K562 (cell line): ENCODE results near the gene MEGF10. TPM values are rescaled to one million over a fixed set of nuclear protein-coding genes. Genes with fewer than 3 reads are reported as not detected.

Experiments
- ATAC-seq: fragments of 200-7000 bp; cut with Tn5 transposase; 3 replicates; pipeline ENCODE4 v1.9.1; 2020; ENCODE audit warnings: moderate library complexity
- BruUV-seq: library from RNA; stranded (reverse); fragments of 400-500 nt; replicated peaks from 2 replicates; lab custom pipeline; 2021; lab: Mats Ljungman, UMichigan
- CTCF ChIA-PET: fragments of 300-600 bp; formaldehyde crosslinking; extraction: SDS; loops from one replicate; lab custom pipeline; 2021; ENCODE audit warnings: low intra/inter-chr PET ratio; lab: Yijun Ruan, JAX
- POLR2A ChIA-PET: fragments of 300-600, 350-650 bp; sonication (Branson Sonifier 250); formaldehyde crosslinking; extraction: SDS; loops from one replicate; lab custom pipeline; 2021; ENCODE audit warnings: antibody characterized with exemption, inconsistent platforms; lab: Yijun Ruan, JAX
- DNase-seq, 4 experiments: peaks; one replicate each; pipeline versions ENCODE4 v3.0.0 to v3.0.0-alpha.2; 2011 to 2018; ENCODE audit warnings: low spot score in 3 of 4, mixed read lengths in 3 of 4; ENCODE audit errors: extremely low read depth in 1 of 4
- FAIRE-seq: peaks from 2 replicates; lab custom pipeline; 2011; peaks lifted over from hg19 to GRCh38; lab: Jason Lieb, UNC
- H2AFZ ChIP-seq: 2 replicates; pipeline ENCODE4 v1.6.0; 2011; ENCODE audit warnings: low read depth, low read length, control low read depth, inconsistent platforms
- H3K27ac ChIP-seq: fragments of 200-600 bp; 3 replicates; pipeline ENCODE4 v1.8.0; 2011; ENCODE audit warnings: low read depth, mild to moderate bottlenecking, control low read depth, inconsistent platforms, low read length, moderate library complexity, mixed read lengths; ENCODE audit errors: extremely low read depth
- H3K27me3 ChIP-seq, 2 experiments: fragments of 300-600 bp in 1 of 2; 2 replicates in 1 of 2; 3 replicates in 1 of 2; pipeline versions ENCODE4 v1.6.0 to v1.8.0; 2011; ENCODE audit warnings: inconsistent platforms in 2 of 2, low read length in 2 of 2, mild to moderate bottlenecking in 1 of 2, mixed read lengths in 1 of 2, moderate library complexity in 1 of 2; ENCODE audit not compliant: control insufficient read depth in 2 of 2, insufficient read depth in 2 of 2
- H3K36me3 ChIP-seq: fragments of 300-600 bp; 3 replicates; pipeline ENCODE4 v1.8.0; 2011; ENCODE audit warnings: mild to moderate bottlenecking, low read length, inconsistent platforms; ENCODE audit not compliant: control insufficient read depth, insufficient read depth
- H3K4me1 ChIP-seq, 2 experiments: fragments of 200-600 bp in 1 of 2; replicated peaks in 1 of 2; 2 replicates in 1 of 2; 3 replicates in 1 of 2; pipeline versions ENCODE4 v1.5.1 to v1.8.0; 2011; ENCODE audit warnings: inconsistent platforms in 2 of 2, low read length in 2 of 2, mild to moderate bottlenecking in 1 of 2, mixed read lengths in 1 of 2, moderate library complexity in 1 of 2; ENCODE audit not compliant: control insufficient read depth in 2 of 2, insufficient read depth in 2 of 2
- H3K4me2 ChIP-seq: 2 replicates; pipeline ENCODE4 v1.6.1; 2011; ENCODE audit warnings: low read length, control low read depth, inconsistent platforms, mixed read lengths; ENCODE audit not compliant: insufficient read depth
- H3K4me3 ChIP-seq: fragments of 200-600 bp; sonication (generic), shearing (Covaris generic); 2 replicates; pipeline ENCODE4 v1.5.1; 2016; ENCODE audit warnings: control low read depth, inconsistent platforms
- H3K79me2 ChIP-seq: fragments of 200-600 bp; 3 replicates; pipeline ENCODE4 v1.8.0; 2011; ENCODE audit warnings: low read length, inconsistent platforms; ENCODE audit not compliant: control insufficient read depth, insufficient read depth
- H3K9ac ChIP-seq, 2 experiments: 2 replicates each; pipeline versions ENCODE4 v1.6.0 to v1.6.1; 2011; ENCODE audit warnings: low read depth in 2 of 2, low read length in 2 of 2, control low read depth in 1 of 2, inconsistent platforms in 1 of 2, mild to moderate bottlenecking in 1 of 2, mixed read lengths in 1 of 2; ENCODE audit not compliant: insufficient read depth in 1 of 2
- H3K9me1 ChIP-seq: one replicate; pipeline ENCODE4 v1.6.0; 2011; ENCODE audit warnings: inconsistent platforms, mild to moderate bottlenecking, low read length, moderate library complexity; ENCODE audit not compliant: control insufficient read depth, insufficient read depth
- H3K9me3 ChIP-seq: replicated peaks from 2 replicates; pipeline ENCODE4 v1.5.1; 2011; ENCODE audit warnings: low read depth, low read length, inconsistent platforms; ENCODE audit not compliant: control insufficient read depth, insufficient read depth
- H4K20me1 ChIP-seq: replicated peaks from 2 replicates; pipeline ENCODE4 v1.6.1; 2011; ENCODE audit warnings: low read length, inconsistent platforms, mixed read lengths; ENCODE audit not compliant: control insufficient read depth, insufficient read depth
- FOXK2 ChIP-seq, 2 experiments: fragments of 450-650 bp; IDR thresholded peaks in 1 of 2; conservative IDR thresholded peaks in 1 of 2; 2 replicates each; pipeline ENCODE4 v1.6.1; 2016; ENCODE audit warnings: low read depth in 2 of 2, mild to moderate bottlenecking in 1 of 2
- NCOA6 ChIP-seq: fragments of 450-650 bp; IDR thresholded peaks from 2 replicates; pipeline ENCODE4 v1.6.1; 2017; ENCODE audit warnings: mild to moderate bottlenecking
- SMC3 ChIP-seq: conservative IDR thresholded peaks from 2 replicates; pipeline ENCODE4 v1.6.1; 2011; ENCODE audit warnings: low read depth, low read length, improper control_type of control experiment; ENCODE audit not compliant: insufficient read depth
- TAL1 ChIP-seq: fragments of 450-650 bp; IDR thresholded peaks from 2 replicates; pipeline ENCODE4 v1.6.1; 2016; ENCODE audit warnings: mild to moderate bottlenecking
- TFAM ChIP-seq: fragments of 250-450 bp; sonication (Bioruptor Pico); conservative IDR thresholded peaks from 2 replicates; pipeline ENCODE4 v1.5.0; 2021; ENCODE audit warnings: mild to moderate bottlenecking, moderate library complexity
- WGBS: fragments of 100-300 bp; shearing (Covaris generic); methylation state at CpG from one replicate; pipeline ENCODE4 v1.1.6; 2016; ENCODE audit warnings: low coverage, mixed read lengths; ENCODE audit not compliant: insufficient coverage; ENCODE audit errors: missing lambda C conversion rate; 5-methylcytosine and 5-hydroxymethylcytosine counted together
- in situ Hi-C: fragments of 300-500 bp; cut with MboI; formaldehyde crosslinking; loops from 4 replicates; pipeline ENCODE4 v1.15.0; 2018; ENCODE audit warnings: inconsistent platforms, mixed read lengths
- intact Hi-C: fragments of 100-400 bp; cut with micrococcal nuclease; formaldehyde crosslinking; loops from 2 replicates; pipeline ENCODE4 v1.14.2; 2022
- polyA plus RNA-seq, 8 experiments: library from polyadenylated mRNA; depleted of rRNA in 4 of 8; stranded (reverse) in 5 of 8; unstranded in 3 of 8; fragments of >200 nt; fragmentation: Nextera tagmentation in 2 of 8; fragmentation: Illumina TruSeq in 1 of 8; extraction: Ambion mirVana in 2 of 8; extraction: Trizol in 1 of 8; gene quantifications; 2 replicates each; pipeline versions ENCODE4 v1.2.1 to v1.2.3, GENCODE V29; 2011 to 2014; ENCODE audit warnings: inconsistent platforms in 1 of 8, missing spikeins in 1 of 8
- total RNA-seq, 7 experiments: library from RNA; depleted of rRNA in 6 of 7; stranded (reverse); fragments of >200 nt in 6 of 7; fragmentation: Illumina TruSeq in 2 of 7; extraction: Trizol in 2 of 7; gene quantifications; 2 replicates each; pipeline versions ENCODE4 v1.2.1 to v1.2.3, GENCODE V29; 2011 to 2021; ENCODE audit warnings: low replicate concordance in 1 of 7
- TF ChIP-seq, protein P1 (sequence below): fragments of 450-650 bp; formaldehyde crosslinking; IDR thresholded peaks from 2 replicates; pipeline ENCODE4 v1.4.0; 2022; ENCODE audit warnings: missing genetic modification characterization

MEGF10 gene
- total and polyA plus RNA-seq, 9 of the 15 experiments (the other 6 are each of a cell fraction or from before 2014, with no cell fraction given): 0.07 TPM; not detected in 8

DNA sequence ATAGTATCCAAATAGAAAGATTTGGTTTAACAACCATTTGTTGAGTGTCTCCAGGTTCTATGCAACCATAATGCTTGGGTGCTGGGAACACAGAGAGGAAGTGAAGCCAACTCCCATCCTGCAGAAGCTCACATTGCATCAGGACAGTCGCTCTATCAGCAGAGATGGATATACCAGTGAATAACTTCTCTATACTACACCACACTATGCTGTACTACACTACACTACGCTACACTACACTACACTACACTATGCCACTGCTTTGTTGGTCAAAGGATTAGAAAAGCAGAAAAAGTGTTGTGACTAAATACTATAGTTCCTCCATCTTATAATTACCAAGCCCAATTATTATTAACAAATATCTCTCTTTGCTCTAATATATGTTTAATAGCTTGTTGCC is 137.7 kb downstream of the MEGF10 start:
- FAIRE-seq (no peak), DNase-seq (no peak), ATAC-seq (no peak)
- POLR2A ChIA-PET: no interaction called here
- Histone ChIP-seq H3K27me3 (peaks cover 0 to 3% of the 10 kb centered on the region in 2 experiments; a peak in 1 of 5 replicates), H3K4me2 (no peak overlapping the region), H3K4me3 (no peak overlapping the region), H4K20me1 (no peaks in the 10 kb centered on the region), H3K27ac (no peak overlapping the region), H3K36me3 (no peaks in the 10 kb centered on the region), H2AFZ (no peak overlapping the region), H3K4me1 (no peaks in the 10 kb centered on the region), H3K9me1 (no peaks in the 10 kb centered on the region), H3K79me2 (no peaks in the 10 kb centered on the region)
- intact Hi-C loops (no loop called here), in situ Hi-C loops (no loop called here)
- no TSS peak for BruUV-seq
- 0% methylated on average over 2 of the region's 2 CpGs for WGBS
- CTCF ChIA-PET: no interaction called here
- TF ChIP-seq, protein P1, sequence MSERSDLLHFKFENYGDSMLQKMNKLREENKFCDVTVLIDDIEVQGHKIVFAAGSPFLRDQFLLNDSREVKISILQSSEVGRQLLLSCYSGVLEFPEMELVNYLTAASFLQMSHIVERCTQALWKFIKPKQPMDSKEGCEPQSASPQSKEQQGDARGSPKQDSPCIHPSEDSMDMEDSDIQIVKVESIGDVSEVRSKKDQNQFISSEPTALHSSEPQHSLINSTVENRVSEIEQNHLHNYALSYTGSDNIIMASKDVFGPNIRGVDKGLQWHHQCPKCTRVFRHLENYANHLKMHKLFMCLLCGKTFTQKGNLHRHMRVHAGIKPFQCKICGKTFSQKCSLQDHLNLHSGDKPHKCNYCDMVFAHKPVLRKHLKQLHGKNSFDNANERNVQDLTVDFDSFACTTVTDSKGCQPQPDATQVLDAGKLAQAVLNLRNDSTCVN (CRISPR knock-in tag): no peak
- TF ChIP-seq NCOA6 (no peak), SMC3 (no peak), FOXK2 (conservative IDR thresholded peaks at IDR 0.05 in 1 of 2, IDR thresholded peaks at IDR 0.05 in 1 of 2; ENCODE audit: low read depth in 2 of 2) (no peak), TAL1 (no peak), TFAM (CRISPR knock-in tag) (no peak)
- TF ChIP-seq, all 486 proteins: peak for 0
- Histone ChIP-seq H3K9me3 (no peaks in the 10 kb centered on the region), H3K9ac (no peak overlapping the region)
